Activated CD4-positive, alpha-beta T cell treated with anti-CD3 and anti-CD28 coated beads, Interleukin-2, amount 50 U/mL, for 16 hours (primary cell): ENCODE data around the gene PCF11.

ENCODE experiments used
- DNase-seq: peaks from one replicate; pipeline ENCODE4 v3.0.0-alpha.2; 2020

PCF11 gene

DNA sequence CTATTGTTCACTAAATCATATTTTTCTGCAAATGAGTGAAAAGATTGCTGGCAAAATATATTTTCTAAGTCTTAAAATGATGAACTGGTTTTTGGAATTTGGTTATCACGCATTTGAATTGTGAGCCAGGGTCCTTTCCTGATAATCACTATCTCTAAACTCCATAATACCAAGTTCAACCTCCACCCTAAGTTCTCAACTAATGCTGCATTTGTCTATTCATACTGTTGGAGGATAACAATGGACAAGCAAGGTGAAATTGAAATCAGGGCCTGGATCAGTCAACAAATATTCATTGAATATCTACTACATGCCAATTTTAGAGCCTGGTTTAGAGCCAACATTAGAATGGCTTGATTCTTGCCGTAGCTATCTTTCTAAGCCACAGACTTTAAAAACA lies 4.7 kb upstream of the PCF11 start:
- no peak for DNase-seq

DNA sequence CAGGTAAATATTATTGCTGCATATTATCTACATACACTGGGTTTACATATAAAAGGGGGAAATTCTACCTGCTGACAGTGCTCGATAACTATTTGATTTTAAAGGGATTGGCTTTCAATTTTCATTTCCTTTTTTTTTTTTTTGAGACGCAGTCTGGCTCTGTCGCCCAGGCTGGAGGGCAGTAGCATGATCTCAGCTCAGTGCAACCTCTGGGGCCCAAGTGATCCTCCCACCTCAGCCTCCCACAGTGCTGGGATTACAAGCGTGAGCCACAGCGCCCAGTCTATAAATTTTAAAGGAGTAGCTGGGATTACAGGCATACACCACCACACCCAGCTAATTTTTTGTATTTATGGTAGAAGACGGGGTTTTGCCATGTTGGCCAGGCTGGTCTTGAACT lies 3.2 kb upstream of the PCF11 start:
- no peak for DNase-seq

DNA sequence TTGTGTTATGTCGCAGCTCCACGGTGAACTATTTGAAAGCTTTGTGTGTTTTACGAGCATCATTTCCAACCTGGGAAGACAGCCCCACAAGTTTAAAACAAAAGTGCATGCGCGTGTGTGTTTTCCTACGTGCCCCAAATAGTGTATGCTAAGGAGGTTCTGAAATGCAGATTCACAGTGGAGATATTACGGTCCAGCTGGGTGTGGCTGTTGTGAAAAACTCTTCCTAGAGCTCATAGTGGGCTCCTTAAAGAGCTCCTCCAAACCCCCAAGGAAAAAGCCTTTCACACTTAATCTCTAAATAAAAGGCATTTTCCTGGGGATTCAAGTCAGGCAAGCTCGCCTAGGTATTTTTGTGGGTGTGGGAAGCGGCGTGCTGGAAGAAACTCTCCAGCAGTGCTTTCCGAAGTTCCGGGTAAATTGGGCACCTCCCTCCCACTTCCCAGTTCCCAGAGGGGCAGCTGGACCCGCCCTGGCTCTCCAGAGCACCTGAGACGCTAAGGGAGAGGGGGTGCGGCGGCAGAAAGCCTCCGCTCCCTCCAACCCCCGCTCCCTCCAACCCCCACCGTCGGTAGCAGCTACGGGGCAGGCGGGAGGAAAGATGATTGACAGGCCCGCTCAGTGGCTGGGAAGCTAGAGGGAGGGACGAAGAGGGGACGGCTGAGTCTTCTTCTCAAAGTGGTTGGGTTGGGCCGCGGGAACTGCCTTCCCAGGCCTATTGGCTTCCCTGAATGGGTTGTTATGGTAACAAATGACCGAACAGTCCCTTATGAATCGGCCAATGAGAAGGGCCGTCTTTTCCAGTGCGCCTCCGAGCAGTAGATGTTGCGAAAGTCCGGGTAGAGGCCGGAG lies 561 bp upstream of the PCF11 start:
- DNase-seq, result peak; percentile 99

DNA sequence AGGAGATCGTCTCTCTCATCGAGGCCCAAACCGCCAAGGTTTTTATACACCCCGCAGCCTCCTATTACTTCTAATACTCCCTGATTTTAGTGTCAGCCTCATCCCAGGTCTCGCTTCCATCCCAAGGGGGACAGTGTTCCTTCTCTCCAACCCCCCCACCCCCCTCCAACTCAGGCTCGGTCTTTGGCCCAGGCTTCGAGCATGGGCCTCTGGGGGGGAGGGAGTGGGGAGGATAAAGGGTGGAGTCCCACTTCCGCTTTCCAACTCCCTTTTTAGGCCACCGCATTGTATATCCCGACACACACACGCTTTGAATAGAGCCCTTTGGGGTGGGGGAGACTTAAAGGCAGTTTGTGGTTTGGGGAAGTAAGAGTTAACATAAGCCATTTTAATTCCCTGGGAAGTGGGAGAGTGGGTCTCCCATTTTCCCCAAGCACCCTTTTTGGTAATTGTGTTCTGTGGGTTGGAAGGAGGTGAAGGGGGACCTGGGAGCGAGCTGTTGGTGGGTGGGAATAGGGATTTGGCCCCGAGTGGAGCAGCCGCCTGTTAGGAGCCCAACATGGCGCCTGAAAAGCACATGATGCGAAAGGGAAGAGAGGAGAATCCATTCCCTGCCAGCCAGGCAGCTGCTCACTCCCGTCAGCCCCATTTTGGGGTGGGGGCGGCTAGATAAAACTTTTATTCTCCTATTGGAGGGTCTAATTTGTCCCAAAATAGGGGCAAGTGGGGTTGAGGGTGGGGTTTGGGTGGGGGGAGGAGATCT lies 844 bp downstream of the PCF11 start:
- peak; percentile 61 for DNase-seq

DNA sequence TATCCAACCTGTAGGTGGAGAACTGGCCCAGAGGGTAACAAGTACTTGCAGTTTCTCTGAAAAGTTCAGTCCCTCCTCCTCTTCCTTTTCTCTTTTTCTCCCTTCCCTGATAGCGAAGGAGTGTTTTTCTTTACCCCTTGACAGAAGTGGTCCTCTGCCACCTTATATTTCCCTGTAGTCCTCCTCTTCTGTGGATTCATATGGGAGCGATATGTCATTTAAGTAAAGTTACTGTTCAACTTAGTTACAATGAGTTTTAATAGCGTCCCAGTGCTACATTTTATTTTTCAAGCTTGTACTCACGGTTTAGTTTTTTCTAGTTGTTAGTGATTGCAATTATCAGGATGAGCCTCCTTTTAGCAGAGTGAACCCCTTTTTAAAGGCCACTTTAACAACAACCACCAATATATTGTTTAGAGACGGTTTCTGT lies 1.4 kb downstream of the PCF11 start:
- DNase-seq, result peak; percentile 42

DNA sequence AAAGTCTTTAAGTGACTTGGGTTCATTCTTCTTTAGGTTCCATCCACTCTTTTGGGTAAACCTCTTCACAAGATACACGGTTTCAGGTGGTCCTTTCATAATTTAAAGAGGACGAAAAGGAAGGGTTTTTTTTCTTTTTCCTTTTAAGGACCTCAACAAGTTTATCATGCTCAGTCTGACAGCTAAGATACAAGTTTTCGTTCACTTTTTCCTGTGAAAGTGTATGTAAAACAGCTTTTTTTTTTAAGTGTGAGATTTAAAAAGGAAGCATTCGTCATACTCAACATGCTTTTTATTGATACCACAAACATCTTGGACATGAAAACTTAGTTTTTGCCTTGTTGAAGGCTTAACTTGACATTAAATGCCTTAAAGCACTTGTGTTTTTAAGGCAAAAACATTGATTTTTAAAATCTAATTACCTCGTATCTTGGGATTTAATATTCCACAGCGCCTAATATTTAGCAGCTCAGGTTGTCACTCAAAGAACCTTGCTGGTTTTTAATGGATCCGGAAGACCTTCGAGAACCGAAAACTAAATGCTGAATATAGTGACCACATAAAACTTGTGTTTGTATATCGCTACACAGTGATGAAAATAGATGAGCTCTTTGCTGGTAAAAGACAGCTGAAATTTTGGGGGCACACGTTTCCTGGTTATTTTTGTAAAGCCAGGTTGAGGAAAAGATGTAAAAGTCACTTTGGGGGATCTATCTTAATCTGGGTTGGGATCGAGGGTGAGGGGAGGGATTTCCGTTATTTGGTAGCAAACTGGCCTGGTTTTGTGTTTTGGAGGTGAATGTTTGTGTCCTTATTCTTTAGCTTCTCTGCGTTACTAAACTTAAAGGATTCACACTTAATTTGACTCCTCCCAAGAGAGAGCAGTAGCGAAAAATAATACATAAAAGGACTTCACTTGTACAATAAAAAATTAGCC lies 2.3 kb downstream of the PCF11 start:
- no peak for DNase-seq

DNA sequence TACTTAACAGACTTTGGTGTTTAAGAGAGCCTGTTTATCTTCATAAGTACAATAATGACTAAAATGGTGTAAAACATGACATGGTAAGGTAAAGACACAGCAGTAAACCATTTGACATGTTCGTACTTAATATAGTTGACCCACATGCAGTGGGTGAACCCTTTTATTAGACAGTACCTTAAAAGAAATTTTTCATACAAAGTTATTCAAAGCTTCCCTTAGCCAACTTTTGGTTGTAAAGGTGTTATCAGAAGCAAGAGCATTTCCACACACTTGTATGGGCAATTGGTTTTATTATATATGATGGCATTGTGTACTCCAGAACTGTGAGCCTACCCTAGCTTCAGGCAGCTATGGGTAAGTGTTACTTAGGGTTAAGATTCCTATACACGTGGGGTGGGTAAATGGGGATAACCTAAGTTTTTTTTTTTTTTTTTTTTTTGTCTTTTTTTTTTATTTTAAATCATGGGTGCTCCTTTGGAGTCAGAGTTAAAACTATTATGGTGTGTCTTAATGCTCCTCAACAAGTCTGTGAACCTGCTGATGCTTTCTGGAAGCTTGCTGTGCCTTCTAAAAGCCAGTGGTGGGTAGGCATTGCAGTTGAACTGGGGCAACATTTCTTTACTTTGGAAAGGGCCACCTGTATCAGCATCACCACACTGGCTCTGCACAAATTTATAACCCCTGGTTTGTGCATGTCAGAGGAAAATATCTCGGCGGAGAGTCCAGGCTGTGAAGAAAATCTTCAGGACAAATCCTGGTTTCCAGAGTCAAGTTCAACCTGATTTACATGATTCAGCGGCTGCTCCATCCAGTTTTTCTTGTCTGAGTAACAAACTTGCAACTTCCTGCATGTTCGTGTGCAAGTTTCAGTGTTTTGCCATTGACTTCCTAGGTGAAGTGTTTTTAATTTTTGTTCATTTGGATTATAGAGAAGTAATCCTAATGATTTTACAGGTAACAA lies 3.3 kb downstream of the PCF11 start:
- no peak for DNase-seq

DNA sequence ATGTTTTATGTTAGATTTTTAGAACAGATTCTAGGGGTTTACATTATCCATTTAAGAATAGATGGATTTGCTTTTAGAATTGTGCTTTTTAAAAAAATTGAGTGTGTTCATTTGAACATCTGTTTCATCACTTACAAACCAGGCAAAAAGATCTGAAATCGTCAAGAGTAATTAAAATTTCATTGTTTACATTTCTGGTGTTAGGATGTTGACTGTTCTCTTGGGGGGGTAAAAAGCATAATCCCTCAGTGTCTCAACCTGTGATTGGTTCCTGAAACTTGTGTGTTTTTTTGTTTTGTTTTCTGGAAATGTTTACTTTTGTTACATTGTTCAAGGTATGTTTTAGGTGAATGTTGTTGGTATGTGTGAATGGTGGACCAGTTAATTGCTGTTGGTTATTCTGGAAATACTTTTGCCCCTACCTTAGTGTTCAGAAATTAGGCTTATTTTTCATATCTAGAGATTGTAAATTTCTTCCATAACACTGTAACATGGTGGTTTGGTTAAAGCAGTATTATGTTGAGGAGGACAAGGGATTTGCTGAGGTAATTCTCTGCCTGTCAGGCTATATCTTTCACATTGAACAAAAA lies 4.8 kb downstream of the PCF11 start:
- no peak for DNase-seq

DNA sequence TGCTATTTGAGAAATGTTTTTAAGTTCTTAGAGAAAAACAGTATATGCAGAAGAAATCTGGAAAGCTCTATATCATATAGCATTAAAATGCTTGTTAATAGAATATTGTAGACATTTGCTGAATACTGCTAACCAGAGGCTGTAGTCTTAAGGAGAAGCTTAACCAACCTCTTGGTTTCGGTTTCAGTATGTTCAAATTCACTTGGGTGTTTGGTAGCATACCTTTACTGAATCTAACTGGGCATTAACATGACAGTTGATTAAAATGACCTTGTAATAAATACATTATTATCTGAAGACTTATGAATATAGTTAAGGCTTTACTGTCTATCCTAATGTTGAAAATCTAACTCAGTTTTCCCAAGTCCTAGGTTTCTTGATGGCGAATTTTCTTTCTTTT lies 5.4 kb downstream of the PCF11 start:
- peak; percentile 49 for DNase-seq

DNA sequence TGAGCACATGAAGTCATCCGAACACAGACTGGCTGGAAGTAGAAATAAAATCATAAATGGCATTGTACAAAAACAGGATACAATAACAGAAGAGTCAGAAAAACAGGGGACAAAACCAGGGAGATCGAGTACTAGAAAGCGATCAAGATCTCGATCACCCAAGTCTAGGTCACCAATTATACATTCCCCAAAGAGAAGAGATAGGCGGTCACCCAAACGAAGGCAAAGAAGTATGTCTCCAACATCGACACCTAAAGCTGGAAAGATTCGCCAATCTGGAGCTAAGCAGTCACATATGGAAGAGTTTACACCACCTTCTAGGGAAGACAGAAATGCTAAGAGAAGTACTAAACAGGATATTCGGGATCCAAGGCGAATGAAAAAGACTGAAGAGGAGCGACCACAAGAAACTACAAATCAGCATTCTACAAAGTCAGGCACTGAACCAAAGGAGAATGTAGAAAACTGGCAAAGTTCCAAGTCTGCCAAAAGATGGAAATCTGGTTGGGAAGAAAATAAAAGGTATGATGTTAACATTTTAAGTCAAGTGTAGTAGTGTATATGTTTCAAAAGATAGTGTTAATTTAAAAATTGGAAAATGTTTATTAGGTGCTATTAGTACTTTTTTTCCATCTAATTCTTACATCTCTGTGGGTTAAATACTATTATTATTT lies 9.4 kb downstream of the PCF11 start:
- DNase-seq, result no peak

DNA sequence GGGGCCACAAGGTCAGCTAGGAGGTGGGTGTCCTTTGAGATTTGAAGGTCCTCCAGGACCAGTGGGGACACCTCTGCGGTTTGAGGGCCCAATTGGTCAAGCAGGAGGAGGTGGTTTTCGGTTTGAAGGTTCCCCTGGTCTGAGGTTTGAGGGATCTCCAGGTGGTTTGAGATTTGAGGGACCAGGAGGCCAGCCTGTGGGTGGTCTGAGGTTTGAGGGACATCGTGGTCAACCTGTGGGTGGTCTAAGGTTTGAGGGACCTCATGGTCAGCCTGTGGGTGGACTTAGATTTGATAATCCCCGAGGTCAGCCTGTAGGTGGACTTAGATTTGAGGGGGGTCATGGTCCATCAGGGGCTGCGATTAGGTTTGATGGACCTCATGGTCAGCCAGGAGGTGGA lies 11.8 kb downstream of the PCF11 start:
- no peak for DNase-seq

DNA sequence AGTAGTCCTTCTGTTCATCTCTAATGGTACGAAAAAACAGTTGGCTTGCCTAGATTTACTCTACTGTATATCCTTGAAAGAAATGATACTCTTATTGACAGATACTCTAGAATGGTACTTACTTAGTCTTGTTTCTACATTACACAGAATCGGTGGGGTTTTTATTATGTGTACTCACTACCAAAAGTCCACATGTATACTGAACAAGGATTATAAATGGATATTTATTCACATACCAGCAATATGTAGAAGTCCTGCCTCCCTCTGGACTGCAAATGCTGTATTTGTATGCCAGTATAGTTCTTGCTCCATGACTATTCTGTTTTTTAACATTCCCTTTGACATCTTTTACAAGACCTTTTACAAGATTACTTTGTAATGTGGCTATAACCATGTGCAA lies 13.9 kb downstream of the PCF11 start:
- no peak for DNase-seq

DNA sequence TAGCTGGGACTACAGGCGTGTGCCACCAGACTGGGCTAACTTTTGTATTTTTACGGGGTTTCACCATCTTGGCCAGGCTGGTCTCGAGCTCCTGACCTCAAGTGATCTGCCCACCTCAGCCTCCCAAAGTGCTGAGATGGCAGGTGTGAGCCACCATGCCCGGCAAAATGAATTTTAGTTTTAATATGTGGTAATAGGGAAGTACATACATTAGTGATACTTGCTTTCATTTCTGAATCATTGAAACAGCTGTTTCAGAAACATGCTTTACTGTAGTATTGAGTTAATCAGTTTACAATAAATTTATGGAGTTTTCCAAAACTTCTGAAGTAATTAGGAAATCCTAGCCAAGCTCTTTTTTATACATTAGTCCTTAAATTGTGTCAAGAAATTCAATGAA lies 15.6 kb downstream of the PCF11 start:
- no peak for DNase-seq

DNA sequence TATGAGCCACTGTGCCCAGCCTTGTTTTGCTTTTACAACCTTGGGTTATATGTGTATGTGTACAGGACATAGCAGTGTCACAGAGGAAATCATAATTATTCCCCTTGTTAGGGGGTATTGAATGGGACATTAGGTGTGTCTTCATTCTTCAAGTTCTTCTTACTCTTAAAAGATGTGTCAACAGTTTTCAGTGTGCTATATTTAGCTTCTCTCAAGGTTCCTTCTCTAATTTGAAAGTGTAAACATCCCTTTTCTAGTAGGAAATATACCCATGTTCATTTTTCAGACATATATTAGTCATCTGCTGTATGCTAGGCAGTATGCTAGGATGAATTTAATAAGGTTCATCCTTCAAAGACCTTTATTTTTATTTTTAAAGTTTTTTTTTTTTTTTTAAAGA lies 17.1 kb downstream of the PCF11 start:
- no peak for DNase-seq

DNA sequence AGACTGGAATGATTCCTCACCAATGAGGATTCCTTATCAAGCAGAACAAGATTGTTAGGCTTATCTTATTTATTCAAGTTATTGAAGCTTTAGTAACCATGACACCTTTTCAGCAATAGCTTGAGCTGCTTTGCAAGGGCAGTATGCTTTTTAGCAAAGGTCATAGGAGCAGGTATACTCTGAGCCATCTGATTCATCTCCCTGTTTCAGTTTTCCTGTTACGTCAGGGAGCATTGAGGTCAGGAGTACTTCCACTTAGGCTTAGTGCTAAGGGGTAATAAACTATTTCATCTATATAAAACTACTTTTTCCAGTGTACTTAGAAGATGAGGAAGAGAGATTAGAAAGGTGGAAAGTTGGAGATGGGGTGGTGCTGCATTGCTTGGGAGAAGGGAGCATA lies 18.9 kb downstream of the PCF11 start:
- DNase-seq, result no peak

DNA sequence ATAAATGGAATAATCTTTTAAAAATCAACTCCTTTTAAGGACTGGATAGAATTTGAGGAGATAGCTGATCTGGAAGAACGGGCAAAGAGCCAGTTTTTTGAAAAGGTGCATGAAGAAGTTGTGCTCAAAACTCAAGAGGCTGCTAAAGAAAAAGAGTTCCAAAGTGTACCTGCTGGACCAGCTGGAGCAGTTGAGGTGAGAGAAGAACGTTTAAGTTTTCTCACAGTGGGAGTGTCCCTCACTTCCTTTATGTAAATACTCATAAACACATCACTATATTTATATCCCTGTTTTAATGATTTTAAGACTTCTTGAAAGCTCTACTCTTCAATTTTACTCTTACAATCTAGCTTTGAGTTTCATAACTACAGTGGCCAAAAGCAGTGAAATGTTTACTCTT lies 24.9 kb downstream of the PCF11 start:
- DNase-seq, result no peak

DNA sequence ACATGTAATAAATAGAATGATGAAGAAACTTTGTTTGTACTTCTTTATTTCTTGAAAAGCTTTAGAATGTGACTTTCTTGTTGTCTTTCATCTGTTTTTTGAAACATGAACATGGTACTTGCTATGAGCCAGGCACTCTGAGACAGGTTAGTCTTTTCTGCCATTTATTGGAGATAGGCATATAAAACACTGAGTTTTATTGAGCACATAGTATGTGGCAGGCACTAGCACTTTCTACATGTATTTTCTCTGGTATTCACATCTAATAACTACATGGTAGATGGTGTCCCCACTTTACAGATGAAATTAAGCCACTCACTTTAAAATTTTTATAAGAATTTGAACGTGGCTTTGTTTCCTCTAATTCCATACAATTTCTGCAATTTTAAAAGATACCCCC lies 28.8 kb downstream of the PCF11 start:
- DNase-seq, result no peak

DNA sequence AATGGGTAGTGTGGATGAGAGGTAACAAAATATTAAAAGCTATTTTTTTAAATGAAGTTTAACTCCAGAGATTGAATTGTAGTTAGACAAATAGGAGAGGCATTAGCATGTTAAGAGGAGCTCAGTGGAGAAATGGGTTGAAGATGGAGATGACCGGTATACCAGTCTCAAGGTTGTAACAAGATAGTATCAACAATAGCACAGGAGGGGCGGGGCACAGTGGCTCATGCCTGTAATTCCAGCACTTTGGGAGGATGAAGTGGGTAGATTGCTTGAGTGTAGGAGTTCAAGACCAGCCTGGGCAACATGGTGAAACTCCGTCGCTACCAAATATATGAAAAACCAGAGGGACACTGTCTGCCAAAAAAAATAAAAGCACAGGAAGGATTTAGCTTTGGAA lies 30.5 kb downstream of the PCF11 start:
- no peak for DNase-seq

DNA sequence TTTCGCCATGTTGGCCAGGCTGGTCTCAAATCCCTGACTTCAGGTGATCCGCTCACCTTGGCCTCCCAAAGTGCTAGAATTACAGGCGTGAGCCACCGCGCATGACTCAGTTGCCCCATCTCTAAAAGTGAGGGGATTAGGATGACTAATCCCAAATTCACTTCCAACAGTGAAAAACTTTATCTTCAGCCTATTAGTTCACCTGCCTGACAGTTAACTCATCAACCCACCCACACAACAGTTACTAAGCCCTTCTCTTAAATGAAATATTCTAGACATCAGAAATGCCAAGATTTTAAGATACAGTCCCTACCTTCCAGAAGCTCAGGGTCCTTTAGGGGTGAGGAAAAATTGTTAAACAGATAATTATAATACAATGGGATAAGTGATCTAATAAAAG lies 34.6 kb downstream of the PCF11 start:
- no peak for DNase-seq

DNA sequence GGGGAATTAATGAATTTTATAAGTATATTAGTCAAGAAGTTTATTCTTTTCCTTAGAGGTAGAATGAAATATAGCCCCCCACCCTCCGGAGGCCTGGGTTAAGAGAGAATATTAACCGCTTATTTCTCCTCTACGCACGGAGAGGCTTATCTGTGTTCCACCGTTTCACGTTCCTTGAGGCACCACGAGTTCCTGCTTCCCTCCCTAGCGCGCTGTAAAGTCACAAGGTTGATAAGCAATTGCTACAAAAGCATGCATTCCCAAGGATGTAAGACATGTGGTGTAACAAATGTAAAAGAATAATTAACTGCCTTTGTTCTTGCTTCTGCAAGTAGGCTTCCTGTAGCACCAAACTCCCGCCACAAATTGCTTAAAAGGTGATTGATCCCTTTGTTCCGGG lies 35.1 kb downstream of the PCF11 start:
- DNase-seq, result no peak

DNA sequence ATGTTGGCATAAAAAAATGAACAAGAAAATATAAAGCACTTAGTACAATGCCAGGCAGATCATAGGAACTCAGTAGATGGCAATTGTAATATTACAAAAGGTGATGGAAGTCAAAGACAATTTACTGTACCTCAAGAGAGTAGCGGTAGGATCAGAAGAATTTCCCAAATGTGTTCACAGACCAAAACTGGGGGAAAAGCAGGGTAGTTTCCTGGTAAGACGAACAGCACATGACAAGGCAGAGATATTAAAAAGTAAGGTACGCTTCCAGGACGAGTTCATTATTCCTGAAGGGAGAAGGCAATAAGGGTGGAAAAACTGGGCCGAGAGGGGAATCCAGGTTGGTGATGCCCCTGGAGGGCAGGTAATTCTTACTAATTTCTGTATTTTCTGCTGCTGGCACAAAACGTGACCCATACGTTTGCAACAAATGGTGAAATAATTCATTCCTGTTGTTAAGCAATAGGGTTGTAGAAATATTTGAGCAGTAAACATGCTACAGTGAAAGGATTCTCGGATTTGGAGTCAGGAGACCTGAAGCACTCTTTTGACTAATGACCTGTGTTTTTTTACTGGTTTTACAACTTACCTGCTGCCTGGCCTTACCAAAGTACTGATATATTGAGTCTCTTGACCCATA lies 35.8 kb downstream of the PCF11 start:
- DNase-seq, result no peak
